Activated T-cell treated with anti-CD3 and anti-CD28 coated beads, Interleukin-2, amount 50 U/mL, for 24 hours (primary cell): ENCODE data around the gene WEE1.
"Not testable (repeated sequence)": the region's sequence is repeated elsewhere in the genome, so short reads cannot be mapped to it uniquely, and the experiment has no call there.

Experiments used
- DNase-seq: peaks from one replicate; pipeline ENCODE4 v3.0.0-alpha.2; 2020
- H3K27ac Mint-ChIP-seq: 2 replicates; pipeline ENCODE4 v1.8.0; 2020; ENCODE audit warnings: mild to moderate bottlenecking, mixed read lengths
- H3K27me3 Mint-ChIP-seq: 2 replicates; pipeline ENCODE4 v1.8.0; 2020; ENCODE audit warnings: mixed read lengths
- H3K36me3 Mint-ChIP-seq: 2 replicates; pipeline ENCODE4 v1.8.0; 2020; ENCODE audit warnings: low read depth, mixed read lengths
- H3K4me1 Mint-ChIP-seq: 2 replicates; pipeline ENCODE4 v1.8.0; 2020; ENCODE audit warnings: low read depth, mixed read lengths
- H3K4me3 Mint-ChIP-seq: 2 replicates; pipeline ENCODE4 v1.8.0; 2020; ENCODE audit warnings: mild to moderate bottlenecking, moderate library complexity, mixed read lengths
- H3K9me3 Mint-ChIP-seq: 2 replicates; pipeline ENCODE4 v1.8.0; 2020; ENCODE audit warnings: mixed read lengths

WEE1 gene

GRCh38 chr11:9616858-9617257 is 43.4 kb downstream of the WEE1 start:
- no peak overlapping the region for H3K4me3 Mint-ChIP-seq
- no peak overlapping the region for H3K27ac Mint-ChIP-seq
- H3K36me3 Mint-ChIP-seq = no peaks in the 10 kb centered on the region
- no peaks in the 10 kb centered on the region for H3K27me3 Mint-ChIP-seq
- DNase-seq = no peak
- no peaks in the 10 kb centered on the region for H3K9me3 Mint-ChIP-seq
- H3K4me1 Mint-ChIP-seq = peaks cover 39% of the 10 kb centered on the region

DNA sequence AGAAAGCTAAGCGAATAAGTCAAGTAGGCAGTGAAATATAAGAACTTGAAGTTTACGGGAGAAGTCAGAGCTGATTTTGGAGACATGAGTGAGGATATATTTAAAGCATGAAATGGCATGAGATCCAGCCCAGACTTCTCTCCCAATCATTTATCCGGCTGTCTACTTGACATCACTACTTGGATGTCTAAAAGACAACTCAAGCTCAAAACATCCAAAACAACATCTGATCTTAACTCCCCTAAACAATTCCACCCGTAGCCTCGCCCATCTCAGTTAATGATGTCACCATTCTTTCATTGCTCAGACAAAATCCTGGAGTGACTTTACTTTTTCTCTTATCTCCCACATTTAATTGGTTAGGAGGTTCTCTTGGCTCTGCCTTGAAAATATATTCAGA is 44.5 kb downstream of the WEE1 start:
- Mint-ChIP-seq H3K36me3 (no peaks in the 10 kb centered on the region), H3K4me3 (no peak overlapping the region), H3K27ac (no peak overlapping the region), H3K9me3 (no peaks in the 10 kb centered on the region), H3K4me1 (peaks cover 34% of the 10 kb centered on the region), H3K27me3 (no peaks in the 10 kb centered on the region)
- no peak for DNase-seq

DNA sequence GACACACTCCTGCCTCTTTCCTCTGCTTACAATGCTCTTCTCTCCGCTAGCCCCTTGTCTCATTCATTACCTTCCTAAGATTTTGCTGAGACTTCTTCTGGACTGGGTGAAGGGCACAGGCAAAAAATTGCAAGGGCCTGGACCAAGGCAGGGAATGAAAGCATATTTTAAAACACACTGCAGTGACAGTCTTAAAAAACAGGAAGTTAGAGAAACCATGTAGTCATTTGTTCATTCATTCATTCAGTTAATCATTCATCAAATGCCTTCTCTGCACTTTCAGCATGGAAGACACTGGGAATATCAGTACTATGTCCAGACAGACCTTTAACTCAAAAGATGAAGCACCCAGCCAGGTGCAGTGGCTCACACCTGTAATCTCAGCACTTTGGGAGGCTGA is 45.5 kb downstream of the WEE1 start:
- H3K4me3 Mint-ChIP-seq = no peak overlapping the region
- no peak overlapping the region for H3K27ac Mint-ChIP-seq
- H3K4me1 Mint-ChIP-seq = peaks cover 25% of the 10 kb centered on the region
- H3K9me3 Mint-ChIP-seq = no peaks in the 10 kb centered on the region
- no peaks in the 10 kb centered on the region for H3K27me3 Mint-ChIP-seq
- no peak for DNase-seq
- H3K36me3 Mint-ChIP-seq = no peaks in the 10 kb centered on the region

- Mint-ChIP-seq H3K27ac (no peak overlapping the region), H3K36me3 (no peaks in the 10 kb centered on the region), H3K4me1 (peaks cover 16% of the 10 kb centered on the region), H3K9me3 (no peaks in the 10 kb centered on the region), H3K4me3 (no peak overlapping the region), H3K27me3 (no peaks in the 10 kb centered on the region)
- no peak for DNase-seq
Measured at GRCh38 chr11:9619971-9620370, 46.5 kb downstream of the WEE1 start.

DNA sequence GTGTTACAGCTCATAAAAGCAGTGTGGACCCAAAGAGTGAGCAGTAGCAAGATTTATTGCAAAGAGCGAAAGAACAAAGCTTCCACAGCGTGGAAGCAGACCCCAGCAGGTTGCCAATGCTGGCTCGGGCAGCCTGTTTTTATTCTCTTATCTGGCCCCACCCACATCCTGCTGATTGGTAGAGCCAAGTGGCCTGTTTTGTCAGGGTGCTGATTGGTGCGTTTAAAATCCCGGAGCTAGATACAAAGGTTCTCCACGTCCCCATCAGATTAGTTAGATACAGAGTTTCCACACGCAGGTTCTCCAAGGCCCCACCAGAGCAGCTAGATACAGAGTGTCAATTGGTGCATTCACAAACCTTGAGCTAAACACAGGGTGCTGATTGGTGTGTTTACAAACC is 48.9 kb downstream of the WEE1 start:
- not testable (repeated sequence) for H3K4me3 Mint-ChIP-seq, H3K27me3 Mint-ChIP-seq, DNase-seq, H3K4me1 Mint-ChIP-seq, H3K27ac Mint-ChIP-seq, H3K36me3 Mint-ChIP-seq, H3K9me3 Mint-ChIP-seq

DNA sequence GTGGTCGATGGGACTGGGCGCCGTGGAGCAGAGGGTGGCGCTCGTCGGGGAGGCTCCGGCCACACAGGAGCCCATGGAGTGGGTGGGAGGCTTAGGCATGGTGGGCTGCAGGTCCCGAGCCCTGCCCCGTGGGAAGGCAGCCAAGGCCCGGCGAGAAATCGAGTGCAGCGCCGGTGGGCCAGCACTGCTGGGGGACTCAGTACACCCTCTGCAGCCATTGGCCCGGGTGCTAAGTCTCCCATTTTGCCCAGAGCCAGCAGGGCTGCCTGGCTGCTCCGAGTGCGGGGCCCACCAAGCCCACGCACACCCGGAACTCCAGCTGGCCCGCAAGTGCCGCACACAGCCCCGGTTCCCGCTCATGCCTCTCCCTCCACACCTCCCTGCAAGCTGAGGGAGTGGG is 49.6 kb downstream of the WEE1 start:
- DNase-seq, H3K27me3 Mint-ChIP-seq, H3K4me1 Mint-ChIP-seq, H3K4me3 Mint-ChIP-seq, H3K9me3 Mint-ChIP-seq, H3K27ac Mint-ChIP-seq, H3K36me3 Mint-ChIP-seq: not testable (repeated sequence)

GRCh38 chr11:9624448-9624847 is 51.0 kb downstream of the WEE1 start:
- Mint-ChIP-seq H3K4me3 (no peak overlapping the region), H3K9me3 (no peaks in the 10 kb centered on the region), H3K36me3 (no peaks in the 10 kb centered on the region), H3K4me1 (no peaks in the 10 kb centered on the region), H3K27ac (no peak overlapping the region), H3K27me3 (no peaks in the 10 kb centered on the region)
- DNase-seq = no peak

- H3K4me3 Mint-ChIP-seq = no peak overlapping the region
Measured at GRCh38 chr11:9625162-9625561, 51.7 kb downstream of the WEE1 start.

GRCh38 chr11:9625728-9626127 is 52.3 kb downstream of the WEE1 start:
- Mint-ChIP-seq H3K27me3 (no peaks in the 10 kb centered on the region), H3K27ac (no peak overlapping the region), H3K4me1 (no peaks in the 10 kb centered on the region), H3K4me3 (no peak overlapping the region), H3K36me3 (no peaks in the 10 kb centered on the region), H3K9me3 (no peaks in the 10 kb centered on the region)
- DNase-seq = no peak

More at GRCh38 chr11:9625162-9625561, 51.7 kb downstream of the WEE1 start:
- Mint-ChIP-seq H3K27me3 (no peaks in the 10 kb centered on the region), H3K27ac (no peak overlapping the region), H3K4me1 (no peaks in the 10 kb centered on the region), H3K36me3 (no peaks in the 10 kb centered on the region), H3K9me3 (no peaks in the 10 kb centered on the region)
- no peak for DNase-seq

- no peaks in the 10 kb centered on the region for H3K9me3 Mint-ChIP-seq
- no peak overlapping the region for H3K4me3 Mint-ChIP-seq
- DNase-seq = no peak
- no peaks in the 10 kb centered on the region for H3K27me3 Mint-ChIP-seq
- no peaks in the 10 kb centered on the region for H3K4me1 Mint-ChIP-seq
- no peak overlapping the region for H3K27ac Mint-ChIP-seq
- no peaks in the 10 kb centered on the region for H3K36me3 Mint-ChIP-seq
Measured at GRCh38 chr11:9626496-9627394, 53.3 kb downstream of the WEE1 start.

GRCh38 chr11:9629064-9629463 is 55.6 kb downstream of the WEE1 start:
- H3K36me3 Mint-ChIP-seq = no peaks in the 10 kb centered on the region
- H3K4me1 Mint-ChIP-seq = no peaks in the 10 kb centered on the region
- no peak overlapping the region for H3K4me3 Mint-ChIP-seq
- no peaks in the 10 kb centered on the region for H3K9me3 Mint-ChIP-seq
- DNase-seq = no peak
- no peaks in the 10 kb centered on the region for H3K27me3 Mint-ChIP-seq
- H3K27ac Mint-ChIP-seq = no peak overlapping the region

- no peaks in the 10 kb centered on the region for H3K9me3 Mint-ChIP-seq
- no peaks in the 10 kb centered on the region for H3K27me3 Mint-ChIP-seq
- H3K27ac Mint-ChIP-seq = no peak overlapping the region
- no peaks in the 10 kb centered on the region for H3K4me1 Mint-ChIP-seq
- no peaks in the 10 kb centered on the region for H3K36me3 Mint-ChIP-seq
- no peak for DNase-seq
- H3K4me3 Mint-ChIP-seq = no peak overlapping the region
Measured at GRCh38 chr11:9633679-9634078, 60.2 kb downstream of the WEE1 start.

- no peak for DNase-seq
- H3K36me3 Mint-ChIP-seq = no peaks in the 10 kb centered on the region
- H3K27ac Mint-ChIP-seq = no peak overlapping the region
- H3K4me3 Mint-ChIP-seq = no peak overlapping the region
- no peaks in the 10 kb centered on the region for H3K4me1 Mint-ChIP-seq
- peaks cover 3% of the 10 kb centered on the region for H3K27me3 Mint-ChIP-seq
- no peaks in the 10 kb centered on the region for H3K9me3 Mint-ChIP-seq
Measured at GRCh38 chr11:9636691-9637090, 63.2 kb downstream of the WEE1 start.

DNA sequence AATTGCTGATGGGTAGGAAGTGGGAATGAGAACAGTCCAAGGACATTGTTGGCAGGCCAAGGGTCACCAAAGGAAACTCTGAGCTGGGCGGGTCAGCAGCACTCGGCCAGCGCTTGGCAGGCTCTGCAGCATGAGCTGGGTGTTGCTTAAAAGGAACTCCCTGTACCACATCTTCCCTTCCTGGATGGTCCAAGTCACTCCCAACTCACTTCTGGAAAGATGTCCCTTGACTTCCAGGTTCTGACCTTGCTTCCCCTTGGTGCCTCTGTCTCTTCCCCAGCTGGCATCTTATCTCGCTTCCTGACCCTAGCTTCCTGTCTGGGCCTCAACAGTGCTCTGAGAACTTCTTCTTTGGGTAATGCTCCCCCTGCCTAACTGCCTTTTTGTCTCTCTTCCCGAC is 65.6 kb downstream of the WEE1 start:
- no peak overlapping the region for H3K27ac Mint-ChIP-seq
- H3K9me3 Mint-ChIP-seq = no peaks in the 10 kb centered on the region
- no peaks in the 10 kb centered on the region for H3K36me3 Mint-ChIP-seq
- DNase-seq = no peak
- no peaks in the 10 kb centered on the region for H3K4me1 Mint-ChIP-seq
- no peak overlapping the region for H3K4me3 Mint-ChIP-seq
- H3K27me3 Mint-ChIP-seq = peaks cover 5% of the 10 kb centered on the region
